HFFc6 (cell line): Measurements from ENCODE around the gene IL9. TPM values are rescaled to one million over a fixed set of nuclear protein-coding genes. Genes with fewer than 3 reads are reported as not detected.
"Not testable (repeated sequence)": the region's sequence is repeated elsewhere in the genome, so short reads cannot be mapped to it uniquely, and the experiment has no call there.

Experiments
- DNase-seq: peaks from one replicate; pipeline ENCODE4 v3.0.0-alpha.2; 2018
- H3K27ac Mint-ChIP-seq: 2 replicates; pipeline ENCODE4 v1.8.0; 2020; ENCODE audit warnings: mild to moderate bottlenecking, mixed read lengths
- H3K27me3 Mint-ChIP-seq: 2 replicates; pipeline ENCODE4 v1.8.0; 2021; ENCODE audit warnings: mild to moderate bottlenecking, moderate library complexity, mixed read lengths; ENCODE audit not compliant: insufficient read depth
- H3K36me3 Mint-ChIP-seq: 2 replicates; pipeline ENCODE4 v1.8.0; 2021; ENCODE audit warnings: low read depth, mixed read lengths
- H3K4me1 Mint-ChIP-seq: 2 replicates; pipeline ENCODE4 v1.8.0; 2020; ENCODE audit warnings: low read depth, mixed read lengths
- H3K4me3 Mint-ChIP-seq: 2 replicates; pipeline ENCODE4 v1.8.0; 2020; ENCODE audit warnings: mild to moderate bottlenecking, moderate library complexity, mixed read lengths
- H3K9me3 Mint-ChIP-seq: 2 replicates; pipeline ENCODE4 v1.8.0; 2020; ENCODE audit warnings: mild to moderate bottlenecking, mixed read lengths
- total RNA-seq, 6 experiments: library from RNA; stranded (reverse); fragmentation: NEBNext Ultra II Directional; extraction: Animal tissue kit (Norgen Biotek cat#: 25700); gene quantifications; 2 replicates in 1 of 6; 3 replicates in 5 of 6; pipeline ENCODE4 v1.2.3, GENCODE V29; 2021
- TF ChIP-seq, protein P1 (sequence below): fragments of 200-600 bp; sonication (generic); IDR thresholded peaks from 2 replicates; pipeline ENCODE4 v1.5.0; 2021; ENCODE audit warnings: antibody characterized with exemption, mild to moderate bottlenecking

The IL9 gene
- total RNA-seq, 6 experiments from 2014 or later = not detected

- no peak for DNase-seq
- Mint-ChIP-seq H3K4me1 (no peaks in the 10 kb centered on the region), H3K36me3 (no peaks in the 10 kb centered on the region), H3K27me3 (peaks cover 16% of the 10 kb centered on the region), H3K9me3 (no peaks in the 10 kb centered on the region; the same call in 1 of the 2 replicates), H3K27ac (no peak overlapping the region), H3K4me3 (no peak overlapping the region)
- TF ChIP-seq, protein P1, sequence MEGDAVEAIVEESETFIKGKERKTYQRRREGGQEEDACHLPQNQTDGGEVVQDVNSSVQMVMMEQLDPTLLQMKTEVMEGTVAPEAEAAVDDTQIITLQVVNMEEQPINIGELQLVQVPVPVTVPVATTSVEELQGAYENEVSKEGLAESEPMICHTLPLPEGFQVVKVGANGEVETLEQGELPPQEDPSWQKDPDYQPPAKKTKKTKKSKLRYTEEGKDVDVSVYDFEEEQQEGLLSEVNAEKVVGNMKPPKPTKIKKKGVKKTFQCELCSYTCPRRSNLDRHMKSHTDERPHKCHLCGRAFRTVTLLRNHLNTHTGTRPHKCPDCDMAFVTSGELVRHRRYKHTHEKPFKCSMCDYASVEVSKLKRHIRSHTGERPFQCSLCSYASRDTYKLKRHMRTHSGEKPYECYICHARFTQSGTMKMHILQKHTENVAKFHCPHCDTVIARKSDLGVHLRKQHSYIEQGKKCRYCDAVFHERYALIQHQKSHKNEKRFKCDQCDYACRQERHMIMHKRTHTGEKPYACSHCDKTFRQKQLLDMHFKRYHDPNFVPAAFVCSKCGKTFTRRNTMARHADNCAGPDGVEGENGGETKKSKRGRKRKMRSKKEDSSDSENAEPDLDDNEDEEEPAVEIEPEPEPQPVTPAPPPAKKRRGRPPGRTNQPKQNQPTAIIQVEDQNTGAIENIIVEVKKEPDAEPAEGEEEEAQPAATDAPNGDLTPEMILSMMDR = no peak
These were observed 30.9 kb downstream of the IL9 start for GRCh38 chr5:135864503-135865435.

- DNase-seq = no peak
- Mint-ChIP-seq H3K27ac (no peak overlapping the region), H3K27me3 (peaks cover 21% of the 10 kb centered on the region), H3K36me3 (no peaks in the 10 kb centered on the region), H3K9me3 (no peaks in the 10 kb centered on the region; the same call in 1 of the 2 replicates), H3K4me1 (no peaks in the 10 kb centered on the region), H3K4me3 (no peak overlapping the region)
- TF ChIP-seq, protein P1 = no peak
These were observed 32.9 kb downstream of the IL9 start for GRCh38 chr5:135862744-135863143.

DNA sequence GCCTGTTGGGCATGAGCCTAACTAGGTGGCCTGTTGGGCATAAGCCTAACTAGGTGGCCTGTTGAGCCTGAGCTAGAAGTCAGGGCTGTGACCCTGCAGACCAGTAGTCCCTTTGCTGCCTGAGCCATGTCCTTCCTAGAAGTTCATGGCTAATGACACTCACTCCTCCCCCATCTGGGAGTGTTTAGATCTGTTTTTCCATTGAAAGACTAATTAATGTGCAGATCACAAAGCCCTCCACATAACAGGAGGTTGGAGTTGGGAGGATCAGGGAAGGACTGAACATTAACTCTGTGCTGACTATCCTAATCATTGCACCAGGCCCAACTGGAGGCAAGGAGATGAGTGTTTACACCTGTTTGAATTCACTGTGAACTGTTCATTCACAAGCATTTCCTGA, 33.6 kb downstream of the IL9 start:
- Mint-ChIP-seq H3K9me3 (no peaks in the 10 kb centered on the region; the same call in 1 of the 2 replicates), H3K4me3 (no peak overlapping the region), H3K27me3 (peaks cover 21% of the 10 kb centered on the region), H3K36me3 (no peaks in the 10 kb centered on the region), H3K4me1 (no peaks in the 10 kb centered on the region), H3K27ac (no peak overlapping the region)
- DNase-seq = no peak
- TF ChIP-seq, protein P1 = no peak

DNA sequence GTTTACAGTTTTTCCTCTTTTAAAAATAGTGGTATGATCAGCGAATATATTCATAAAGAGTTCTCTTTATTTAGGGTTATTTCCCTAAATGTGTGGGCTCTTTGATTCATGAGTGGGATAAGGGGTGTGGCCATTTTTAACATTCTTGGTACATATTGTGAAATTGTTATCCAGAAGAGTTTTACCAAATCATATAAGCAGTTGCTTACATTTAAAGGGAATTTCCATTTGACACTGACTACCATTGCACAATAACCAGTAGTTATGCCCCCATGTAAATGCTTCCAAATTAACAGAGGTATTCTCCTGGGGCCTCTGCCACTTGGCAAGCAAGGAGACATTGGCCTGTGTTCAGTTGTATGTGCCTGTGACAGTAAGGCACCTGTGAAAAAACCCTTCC, 34.0 kb downstream of the IL9 start:
- Mint-ChIP-seq H3K27me3 (peaks cover 20% of the 10 kb centered on the region), H3K4me1 (no peaks in the 10 kb centered on the region), H3K4me3 (no peak overlapping the region), H3K9me3 (no peaks in the 10 kb centered on the region; the same call in 1 of the 2 replicates), H3K36me3 (no peaks in the 10 kb centered on the region), H3K27ac (no peak overlapping the region)
- TF ChIP-seq, protein P1 = no peak
- DNase-seq = no peak

GRCh38 chr5:135859641-135860040, 36.0 kb downstream of the IL9 start:
- H3K27me3 Mint-ChIP-seq = peaks cover 17% of the 10 kb centered on the region
- no peaks in the 10 kb centered on the region; the same call in 1 of the 2 replicates for H3K9me3 Mint-ChIP-seq
- no peak overlapping the region for H3K27ac Mint-ChIP-seq
- H3K4me1 Mint-ChIP-seq = no peaks in the 10 kb centered on the region
- H3K4me3 Mint-ChIP-seq = no peak overlapping the region
- H3K36me3 Mint-ChIP-seq = no peaks in the 10 kb centered on the region
- TF ChIP-seq, protein P1 = no peak
- no peak for DNase-seq

GRCh38 chr5:135859186-135859585, 36.5 kb downstream of the IL9 start:
- not testable (repeated sequence) for H3K4me1 Mint-ChIP-seq, H3K27ac Mint-ChIP-seq, DNase-seq, H3K36me3 Mint-ChIP-seq, H3K9me3 Mint-ChIP-seq, H3K4me3 Mint-ChIP-seq
- peaks cover 20% of the 10 kb centered on the region for H3K27me3 Mint-ChIP-seq
